ENCODE measurements around the gene CHST9. TPM values are rescaled to one million over a fixed set of nuclear protein-coding genes. Genes with fewer than 3 reads are reported as not detected.

CHST9 gene
- total and polyA plus RNA-seq, 9 of the 15 experiments (the other 6 are each of a cell fraction or from before 2014, with no cell fraction given): not detected

DNA sequence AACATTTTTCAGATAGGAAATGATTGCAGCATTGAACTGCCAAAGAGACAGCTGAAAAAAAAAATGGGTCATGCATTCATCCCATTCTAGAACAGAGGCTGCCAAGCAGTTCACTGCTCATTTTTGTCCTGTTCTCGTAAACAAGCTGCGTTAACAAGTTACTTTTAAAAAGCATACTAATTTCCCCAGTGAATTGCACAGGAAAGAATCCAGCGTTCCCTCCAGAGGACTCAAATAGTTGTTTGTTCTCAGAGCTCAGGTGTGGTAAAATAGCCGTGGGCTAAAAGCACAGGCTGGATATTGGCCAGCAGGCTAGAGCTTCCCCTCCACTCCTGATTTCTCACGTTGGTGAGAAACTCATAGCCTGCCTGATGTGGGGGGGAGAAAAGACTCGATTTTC lies 243.5 kb downstream of the CHST9 start:
- FAIRE-seq (no peak), DNase-seq (ENCODE audit: extremely low read depth in 1 of 4, low spot score in 3 of 4) (no peak), ATAC-seq (no peak)
- H3K4me2 ChIP-seq (ENCODE audit: insufficient read depth, low read length): no peak overlapping the region
- H3K4me3 ChIP-seq: no peak overlapping the region
- ChIA-PET POLR2A (no interaction called here), CTCF (ENCODE audit: low intra/inter-chr PET ratio) (no interaction called here)
- H3K36me3 ChIP-seq (ENCODE audit: control insufficient read depth, insufficient read depth, low read length): no peaks in the 10 kb centered on the region
- no peak overlapping the region for H3K27ac ChIP-seq (ENCODE audit: extremely low read depth, low read depth, low read length)
- no peak overlapping the region for H3K9ac ChIP-seq (ENCODE audit: insufficient read depth in 1 of 2, low read depth in 2 of 2, low read length in 2 of 2)
- no peaks in the 10 kb centered on the region for H3K9me1 ChIP-seq (ENCODE audit: control insufficient read depth, insufficient read depth, low read length)
- no peaks in the 10 kb centered on the region; the same call in 1 of the 2 replicates for H3K9me3 ChIP-seq (replicated peaks; ENCODE audit: control insufficient read depth, insufficient read depth, low read depth, low read length)
- in situ Hi-C loops (cut with MboI): no loop called here
- no peak overlapping the region for H2AFZ ChIP-seq (ENCODE audit: low read depth, low read length)
- intact Hi-C loops (cut with micrococcal nuclease): no loop called here
- TF ChIP-seq ZNF77 (CRISPR knock-in tag; IDR thresholded peaks at IDR 0.05): no peak
- TF ChIP-seq SMAD4 (CRISPR knock-in tag; conservative IDR thresholded peaks at IDR 0.05): no peak
- TF ChIP-seq PCBP1 (IDR thresholded peaks at IDR 0.05; ENCODE audit: low read depth, low read length, poor library complexity, severe bottlenecking): no peak
- TF ChIP-seq IRF2 (CRISPR knock-in tag; IDR thresholded peaks at IDR 0.05): no peak
- no peak for TF ChIP-seq MCM7 (IDR thresholded peaks at IDR 0.05)
- TF ChIP-seq, protein P1, sequence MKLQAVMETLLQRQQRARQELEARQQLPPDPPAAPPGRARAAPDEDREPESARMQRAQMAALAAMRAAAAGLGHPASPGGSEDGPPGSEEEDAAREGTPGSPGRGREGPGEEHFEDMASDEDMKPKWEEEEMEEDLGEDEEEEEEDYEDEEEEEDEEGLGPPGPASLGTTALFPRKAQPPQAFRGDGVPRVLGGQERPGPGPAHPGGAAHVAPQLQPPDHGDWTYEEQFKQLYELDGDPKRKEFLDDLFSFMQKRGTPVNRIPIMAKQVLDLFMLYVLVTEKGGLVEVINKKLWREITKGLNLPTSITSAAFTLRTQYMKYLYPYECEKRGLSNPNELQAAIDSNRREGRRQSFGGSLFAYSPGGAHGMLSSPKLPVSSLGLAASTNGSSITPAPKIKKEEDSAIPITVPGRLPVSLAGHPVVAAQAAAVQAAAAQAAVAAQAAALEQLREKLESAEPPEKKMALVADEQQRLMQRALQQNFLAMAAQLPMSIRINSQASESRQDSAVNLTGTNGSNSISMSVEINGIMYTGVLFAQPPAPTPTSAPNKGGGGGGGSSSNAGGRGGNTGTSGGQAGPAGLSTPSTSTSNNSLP (IDR thresholded peaks at IDR 0.05; ENCODE audit: borderline replicate concordance, low read depth, low read length): no peak
- TF ChIP-seq, protein P2, sequence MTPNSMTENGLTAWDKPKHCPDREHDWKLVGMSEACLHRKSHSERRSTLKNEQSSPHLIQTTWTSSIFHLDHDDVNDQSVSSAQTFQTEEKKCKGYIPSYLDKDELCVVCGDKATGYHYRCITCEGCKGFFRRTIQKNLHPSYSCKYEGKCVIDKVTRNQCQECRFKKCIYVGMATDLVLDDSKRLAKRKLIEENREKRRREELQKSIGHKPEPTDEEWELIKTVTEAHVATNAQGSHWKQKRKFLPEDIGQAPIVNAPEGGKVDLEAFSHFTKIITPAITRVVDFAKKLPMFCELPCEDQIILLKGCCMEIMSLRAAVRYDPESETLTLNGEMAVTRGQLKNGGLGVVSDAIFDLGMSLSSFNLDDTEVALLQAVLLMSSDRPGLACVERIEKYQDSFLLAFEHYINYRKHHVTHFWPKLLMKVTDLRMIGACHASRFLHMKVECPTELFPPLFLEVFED (CRISPR knock-in tag; conservative IDR thresholded peaks at IDR 0.05): no peak
- no peak for TF ChIP-seq CREM (IDR thresholded peaks at IDR 0.05; ENCODE audit: low read depth)
- no peak for TF ChIP-seq TAL1 (IDR thresholded peaks at IDR 0.05)
- TF ChIP-seq TBL1XR1 (IDR thresholded peaks at IDR 0.05; ENCODE audit: low read length in 2 of 2): no peak
- TF ChIP-seq, protein P3, sequence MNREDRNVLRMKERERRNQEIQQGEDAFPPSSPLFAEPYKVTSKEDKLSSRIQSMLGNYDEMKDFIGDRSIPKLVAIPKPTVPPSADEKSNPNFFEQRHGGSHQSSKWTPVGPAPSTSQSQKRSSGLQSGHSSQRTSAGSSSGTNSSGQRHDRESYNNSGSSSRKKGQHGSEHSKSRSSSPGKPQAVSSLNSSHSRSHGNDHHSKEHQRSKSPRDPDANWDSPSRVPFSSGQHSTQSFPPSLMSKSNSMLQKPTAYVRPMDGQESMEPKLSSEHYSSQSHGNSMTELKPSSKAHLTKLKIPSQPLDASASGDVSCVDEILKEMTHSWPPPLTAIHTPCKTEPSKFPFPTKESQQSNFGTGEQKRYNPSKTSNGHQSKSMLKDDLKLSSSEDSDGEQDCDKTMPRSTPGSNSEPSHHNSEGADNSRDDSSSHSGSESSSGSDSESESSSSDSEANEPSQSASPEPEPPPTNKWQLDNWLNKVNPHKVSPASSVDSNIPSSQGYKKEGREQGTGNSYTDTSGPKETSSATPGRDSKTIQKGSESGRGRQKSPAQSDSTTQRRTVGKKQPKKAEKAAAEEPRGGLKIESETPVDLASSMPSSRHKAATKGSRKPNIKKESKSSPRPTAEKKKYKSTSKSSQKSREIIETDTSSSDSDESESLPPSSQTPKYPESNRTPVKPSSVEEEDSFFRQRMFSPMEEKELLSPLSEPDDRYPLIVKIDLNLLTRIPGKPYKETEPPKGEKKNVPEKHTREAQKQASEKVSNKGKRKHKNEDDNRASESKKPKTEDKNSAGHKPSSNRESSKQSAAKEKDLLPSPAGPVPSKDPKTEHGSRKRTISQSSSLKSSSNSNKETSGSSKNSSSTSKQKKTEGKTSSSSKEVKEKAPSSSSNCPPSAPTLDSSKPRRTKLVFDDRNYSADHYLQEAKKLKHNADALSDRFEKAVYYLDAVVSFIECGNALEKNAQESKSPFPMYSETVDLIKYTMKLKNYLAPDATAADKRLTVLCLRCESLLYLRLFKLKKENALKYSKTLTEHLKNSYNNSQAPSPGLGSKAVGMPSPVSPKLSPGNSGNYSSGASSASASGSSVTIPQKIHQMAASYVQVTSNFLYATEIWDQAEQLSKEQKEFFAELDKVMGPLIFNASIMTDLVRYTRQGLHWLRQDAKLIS (CRISPR knock-in tag; IDR thresholded peaks at IDR 0.05): no peak
- no peak for TF ChIP-seq TRIM28 (IDR thresholded peaks at IDR 0.05)
- TF ChIP-seq BMI1 (IDR thresholded peaks at IDR 0.05; ENCODE audit: low read length): no peak
- TF ChIP-seq MEF2D (tag; conservative IDR thresholded peaks at IDR 0.05; ENCODE audit: low read depth): no peak
- H3K4me1 ChIP-seq (replicated peaks in 1 of 2; ENCODE audit: control insufficient read depth in 2 of 2, insufficient read depth in 2 of 2, low read length in 2 of 2): no peaks in the 10 kb centered on the region
- no peaks in the 10 kb centered on the region for H4K20me1 ChIP-seq (replicated peaks; ENCODE audit: control insufficient read depth, insufficient read depth, low read length)
- H3K79me2 ChIP-seq (ENCODE audit: control insufficient read depth, insufficient read depth, low read length): no peaks in the 10 kb centered on the region
- 0% methylated on average over 6 of the region's 6 CpGs for WGBS (ENCODE audit: insufficient coverage, low coverage, missing lambda C conversion rate)
- H3K27me3 ChIP-seq (ENCODE audit: control insufficient read depth in 2 of 2, insufficient read depth in 2 of 2, low read length in 2 of 2): no peaks in the 10 kb centered on the region
- BruUV-seq (replicated peaks): no TSS peak
